Neural cell (in vitro differentiated cells): Measurements from ENCODE around the gene PLEKHA8. TPM values are rescaled to one million over a fixed set of nuclear protein-coding genes. Genes with fewer than 3 reads are reported as not detected.
A peak's percentile ranks its signal among the peaks of the same experiment; 100 is the strongest.

Source experiments
- H2AFZ ChIP-seq: fragments of 200-600, 300-800 bp; sonication (generic), shearing (Covaris generic); 2 replicates; pipeline ENCODE4 v1.6.0; 2014; ENCODE audit warnings: low read depth, mild to moderate bottlenecking, antibody characterized with exemption, low read length, moderate library complexity
- H3F3A ChIP-seq: fragments of 200-600 bp; shearing (Covaris generic); 2 replicates; pipeline ENCODE4 v1.6.1; 2016; ENCODE audit warnings: mild to moderate bottlenecking, moderate library complexity, mixed read lengths, antibody characterized with exemption, low read length; ENCODE audit not compliant: insufficient read depth, poor library complexity, severe bottlenecking
- H3K27ac ChIP-seq: fragments of 200-600, 300-800 bp; sonication (generic), shearing (Covaris generic); 2 replicates; pipeline ENCODE4 v1.5.1; 2014; ENCODE audit warnings: mild to moderate bottlenecking, low read length, moderate library complexity
- H3K27me3 ChIP-seq: fragments of 300-800, 200-600 bp; sonication (generic), shearing (Covaris generic); 2 replicates; pipeline ENCODE4 v1.6.0; 2014; ENCODE audit warnings: mild to moderate bottlenecking, low read depth, low read length, moderate library complexity; ENCODE audit not compliant: insufficient read depth
- H3K36me3 ChIP-seq: fragments of 300-800, 200-600 bp; sonication (generic), shearing (Covaris generic); 2 replicates; pipeline ENCODE4 v1.5.1; 2014; ENCODE audit warnings: mild to moderate bottlenecking, antibody characterized with exemption, low read length, moderate library complexity; ENCODE audit not compliant: insufficient read depth
- H3K4me2 ChIP-seq: fragments of 300-800, 200-600 bp; sonication (generic), shearing (Covaris generic); 2 replicates; pipeline ENCODE4 v1.6.0; 2014; ENCODE audit warnings: mild to moderate bottlenecking, low read length
- H3K4me3 ChIP-seq: fragments of 300-800, 200-600 bp; sonication (generic), shearing (Covaris generic); 2 replicates; pipeline ENCODE4 v1.5.1; 2014; ENCODE audit warnings: mild to moderate bottlenecking, low read length, moderate library complexity
- H3K79me2 ChIP-seq: fragments of 200-600 bp; shearing (Covaris generic); replicated peaks from 2 replicates; pipeline ENCODE4 v1.6.0; 2014; ENCODE audit warnings: mild to moderate bottlenecking, low read length, moderate library complexity; ENCODE audit not compliant: insufficient read depth
- H3K9ac ChIP-seq: fragments of 300-800, 200-600 bp; sonication (generic), shearing (Covaris generic); 2 replicates; pipeline ENCODE4 v1.6.1; 2016; ENCODE audit warnings: mild to moderate bottlenecking, low read length, mixed read lengths
- H3K9me2 ChIP-seq: fragments of 200-600 bp; shearing (Covaris generic); 2 replicates; pipeline ENCODE4 v1.6.1; 2016; ENCODE audit warnings: mild to moderate bottlenecking, low read length, mixed read lengths; ENCODE audit not compliant: insufficient read depth
- H3K9me3 ChIP-seq: fragments of 200-600, 300-800 bp; sonication (generic), shearing (Covaris generic); 2 replicates; pipeline ENCODE4 v1.6.1; 2016; ENCODE audit warnings: mild to moderate bottlenecking, mixed run types, low read length, moderate library complexity, mixed read lengths
- H4K20me1 ChIP-seq: fragments of 200-600 bp; shearing (Covaris generic); 2 replicates; pipeline ENCODE4 v1.6.1; 2016; ENCODE audit warnings: mild to moderate bottlenecking, mixed run types; ENCODE audit not compliant: insufficient read depth
- CTCF ChIP-seq: fragments of 450-650 bp; IDR thresholded peaks from 2 replicates; pipeline ENCODE4 v1.5.1; 2014; ENCODE audit warnings: antibody characterized with exemption, mild to moderate bottlenecking, moderate library complexity; ENCODE audit not compliant: poor library complexity, severe bottlenecking
- EP300 ChIP-seq: fragments of 450-650 bp; conservative IDR thresholded peaks from 2 replicates; pipeline ENCODE4 v1.6.1; 2014; ENCODE audit warnings: antibody characterized with exemption, mild to moderate bottlenecking, moderate library complexity; ENCODE audit not compliant: poor library complexity, severe bottlenecking
- EZH2 ChIP-seq: fragments of 200-600, 300-800 bp; shearing (Covaris generic), sonication (generic); IDR thresholded peaks from 2 replicates; pipeline ENCODE4 v1.6.1; 2014; ENCODE audit warnings: antibody characterized with exemption, low read length, borderline replicate concordance, mild to moderate bottlenecking; ENCODE audit not compliant: insufficient read depth, poor library complexity, severe bottlenecking
- MXI1 ChIP-seq: fragments of 450-650 bp; conservative IDR thresholded peaks from 2 replicates; pipeline ENCODE4 v1.6.1; 2014; ENCODE audit warnings: antibody characterized with exemption, mild to moderate bottlenecking; ENCODE audit not compliant: poor library complexity, severe bottlenecking
- POLR2AphosphoS5 ChIP-seq: IDR thresholded peaks from 2 replicates; pipeline ENCODE4 v1.6.1; 2012
- RAD21 ChIP-seq: fragments of 450-650 bp; conservative IDR thresholded peaks from 2 replicates; pipeline ENCODE4 v1.6.1; 2014; ENCODE audit warnings: antibody characterized with exemption, mild to moderate bottlenecking, moderate library complexity
- REST ChIP-seq: IDR thresholded peaks from 2 replicates; pipeline ENCODE4 v1.6.1; 2012; ENCODE audit warnings: borderline replicate concordance
- SMC3 ChIP-seq: fragments of 450-650 bp; conservative IDR thresholded peaks from 2 replicates; pipeline ENCODE4 v1.6.1; 2014; ENCODE audit warnings: antibody characterized with exemption, mild to moderate bottlenecking, moderate library complexity; ENCODE audit not compliant: poor library complexity
- TAF1 ChIP-seq: IDR thresholded peaks from 2 replicates; pipeline ENCODE4 v1.6.1; 2012; ENCODE audit warnings: low read depth
- polyA plus RNA-seq: library from polyadenylated mRNA; depleted of rRNA; stranded (reverse); fragments of >200 nt; gene quantifications from 2 replicates; pipeline ENCODE4 v1.2.3, GENCODE V29; 2014

Gene PLEKHA8
- polyA plus RNA-seq, 1 donor from 2014 or later = 43.1 TPM

GRCh38 chr7:30135301-30136116, 107.3 kb downstream of the PLEKHA8 start:
- no peaks in the 10 kb centered on the region for H3K36me3 ChIP-seq
- peak overlapping the region; percentile 93 for H3K9ac ChIP-seq
- H3K9me2 ChIP-seq = no peaks in the 10 kb centered on the region
- H3K27ac ChIP-seq = peak overlapping the region; percentile 78
- H3K27me3 ChIP-seq = no peaks in the 10 kb centered on the region
- no peaks in the 10 kb centered on the region for H3K9me3 ChIP-seq
- no peaks in the 10 kb centered on the region for H3F3A ChIP-seq
- peaks cover 24% of the 10 kb centered on the region for H3K79me2 ChIP-seq
- peak overlapping the region; percentile 36 for H2AFZ ChIP-seq
- peak overlapping the region; percentile 99 for H3K4me3 ChIP-seq
- peak overlapping the region; percentile 51 for H3K4me2 ChIP-seq
- no peaks in the 10 kb centered on the region for H4K20me1 ChIP-seq
- peak; percentile 80 for TF ChIP-seq POLR2AphosphoS5
- TF ChIP-seq SMC3 = peak; percentile 31
- no peak for TF ChIP-seq EZH2
- peak; percentile 11 for TF ChIP-seq EP300
- TF ChIP-seq REST = peak; percentile 64
- TF ChIP-seq CTCF = no peak
- TF ChIP-seq MXI1 = peak; percentile 85
- TF ChIP-seq TAF1 = no peak
- no peak for TF ChIP-seq RAD21

- Histone ChIP-seq H3K9me3 (no peaks in the 10 kb centered on the region), H3K79me2 (peaks cover 24% of the 10 kb centered on the region), H3K4me3 (peak overlapping the region; percentile 99), H4K20me1 (no peaks in the 10 kb centered on the region), H3K9ac (peak overlapping the region; percentile 93), H3K4me2 (peak overlapping the region; percentile 51), H3F3A (no peaks in the 10 kb centered on the region), H3K27ac (peak overlapping the region; percentile 78), H3K9me2 (no peaks in the 10 kb centered on the region), H3K27me3 (no peaks in the 10 kb centered on the region), H3K36me3 (no peaks in the 10 kb centered on the region), H2AFZ (peak overlapping the region; percentile 36)
- TF ChIP-seq MXI1 = peak; percentile 6
- TF ChIP-seq CTCF = no peak
Measured at GRCh38 chr7:30136117-30136731, 108.0 kb downstream of the PLEKHA8 start.
